Nephron (organoid): Measurements from ENCODE around the gene MRNIP.

ENCODE experiments used
- H3K27ac Mint-ChIP-seq, 3 experiments: 2 replicates each; pipeline ENCODE4 v1.8.0; 2020; ENCODE audit warnings: mixed read lengths in 3 of 3, mild to moderate bottlenecking in 2 of 3, moderate library complexity in 1 of 3
- H3K27me3 Mint-ChIP-seq: 2 replicates; pipeline ENCODE4 v1.8.0; 2021; ENCODE audit warnings: low read depth, mild to moderate bottlenecking, moderate library complexity, mixed read lengths
- H3K36me3 Mint-ChIP-seq: 2 replicates; pipeline ENCODE4 v1.8.0; 2020; ENCODE audit warnings: low read depth, mixed read lengths
- H3K4me1 Mint-ChIP-seq: 2 replicates; pipeline ENCODE4 v1.8.0; 2020; ENCODE audit warnings: mixed read lengths
- H3K4me3 Mint-ChIP-seq, 3 experiments: 2 replicates each; pipeline ENCODE4 v1.8.0; 2020; ENCODE audit warnings: mild to moderate bottlenecking in 3 of 3, mixed read lengths in 3 of 3, moderate library complexity in 2 of 3
- H3K9me3 Mint-ChIP-seq: 2 replicates; pipeline ENCODE4 v1.8.0; 2020; ENCODE audit warnings: mixed read lengths
- TF ChIP-seq, protein P1 (sequence below), 3 experiments: fragments of 200-600 bp; sonication (generic); IDR thresholded peaks; one replicate each; pipeline ENCODE4 v1.5.0; 2021; ENCODE audit warnings: antibody characterized with exemption in 3 of 3; ENCODE audit not compliant: unreplicated experiment in 3 of 3

Gene MRNIP

DNA sequence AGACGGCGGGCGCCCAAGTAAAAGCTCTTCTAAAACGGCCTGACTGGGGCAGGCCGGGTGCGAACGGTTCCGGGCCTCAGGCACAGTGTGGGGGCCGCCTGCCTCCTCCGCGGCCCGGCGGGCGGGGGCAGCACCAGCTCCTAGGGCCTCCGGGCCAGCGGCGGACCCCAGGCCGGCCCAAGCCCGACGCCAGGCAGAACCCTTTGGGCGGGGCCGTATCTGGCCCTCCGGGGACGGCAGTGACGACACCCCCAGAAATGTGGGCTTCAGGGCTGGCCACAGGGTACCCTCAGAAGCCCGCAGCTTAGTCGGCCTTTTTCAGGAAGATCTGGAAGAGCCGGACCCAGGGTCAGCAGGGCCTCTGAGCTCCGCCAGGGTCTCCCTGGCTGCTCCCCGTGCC lies 60.9 kb downstream of the MRNIP start:
- H3K9me3 Mint-ChIP-seq, result no peaks in the 10 kb centered on the region
- H3K27ac Mint-ChIP-seq, result no peak overlapping the region
- H3K4me3 Mint-ChIP-seq, result peak overlapping the region; percentile 45 to 53 (median 51)
- H3K36me3 Mint-ChIP-seq, result peaks cover 26% of the 10 kb centered on the region
- peaks cover 13% of the 10 kb centered on the region for H3K4me1 Mint-ChIP-seq
- TF ChIP-seq, protein P1, sequence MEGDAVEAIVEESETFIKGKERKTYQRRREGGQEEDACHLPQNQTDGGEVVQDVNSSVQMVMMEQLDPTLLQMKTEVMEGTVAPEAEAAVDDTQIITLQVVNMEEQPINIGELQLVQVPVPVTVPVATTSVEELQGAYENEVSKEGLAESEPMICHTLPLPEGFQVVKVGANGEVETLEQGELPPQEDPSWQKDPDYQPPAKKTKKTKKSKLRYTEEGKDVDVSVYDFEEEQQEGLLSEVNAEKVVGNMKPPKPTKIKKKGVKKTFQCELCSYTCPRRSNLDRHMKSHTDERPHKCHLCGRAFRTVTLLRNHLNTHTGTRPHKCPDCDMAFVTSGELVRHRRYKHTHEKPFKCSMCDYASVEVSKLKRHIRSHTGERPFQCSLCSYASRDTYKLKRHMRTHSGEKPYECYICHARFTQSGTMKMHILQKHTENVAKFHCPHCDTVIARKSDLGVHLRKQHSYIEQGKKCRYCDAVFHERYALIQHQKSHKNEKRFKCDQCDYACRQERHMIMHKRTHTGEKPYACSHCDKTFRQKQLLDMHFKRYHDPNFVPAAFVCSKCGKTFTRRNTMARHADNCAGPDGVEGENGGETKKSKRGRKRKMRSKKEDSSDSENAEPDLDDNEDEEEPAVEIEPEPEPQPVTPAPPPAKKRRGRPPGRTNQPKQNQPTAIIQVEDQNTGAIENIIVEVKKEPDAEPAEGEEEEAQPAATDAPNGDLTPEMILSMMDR (IDR thresholded peaks at IDR 0.05; ENCODE audit: unreplicated experiment in 3 of 3), result no peak
- H3K27me3 Mint-ChIP-seq, result peaks cover 10% of the 10 kb centered on the region

DNA sequence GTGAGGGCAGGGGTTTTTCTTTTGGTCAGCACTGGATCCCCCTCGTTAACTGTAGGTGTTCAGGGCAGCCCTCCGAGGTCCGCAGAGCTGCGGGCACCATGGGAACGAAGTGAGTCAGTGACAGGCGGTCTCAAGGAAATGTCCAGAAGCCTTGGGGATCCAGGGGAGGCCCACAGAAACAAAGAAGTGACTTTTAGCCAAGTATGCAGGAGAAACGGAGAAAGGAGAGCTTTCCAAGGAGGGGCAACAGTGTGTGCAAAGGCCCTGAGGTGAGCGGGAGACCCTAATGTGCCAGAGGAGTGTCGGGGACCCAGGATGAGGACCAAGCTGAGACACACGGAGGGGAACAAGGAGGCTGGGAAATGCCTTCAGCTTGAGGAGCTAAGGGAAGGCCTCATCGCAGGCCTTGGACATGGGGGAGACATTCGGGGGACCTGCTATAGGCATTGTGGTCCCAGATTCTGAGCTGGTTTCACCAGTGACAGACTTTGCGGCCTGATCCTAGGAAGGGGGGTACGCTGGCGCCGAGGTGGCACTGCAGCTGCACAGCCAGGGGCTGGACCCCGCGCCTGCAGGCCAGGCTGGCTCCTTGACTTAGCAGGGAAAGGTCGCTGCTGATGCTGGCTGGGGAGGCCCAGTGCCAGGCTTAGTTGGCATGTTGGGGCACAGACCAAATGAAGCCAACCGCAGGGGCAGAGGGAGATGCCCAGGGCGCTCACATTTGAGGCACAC lies 61.6 kb downstream of the MRNIP start:
- TF ChIP-seq, protein P1 (IDR thresholded peaks at IDR 0.05; ENCODE audit: unreplicated experiment in 3 of 3), result no peak
- H3K4me3 Mint-ChIP-seq, result peak overlapping the region; percentile 68 to 78 (median 76)
- H3K27ac Mint-ChIP-seq, result peak overlapping the region in 1 of 3 experiments; percentile 63

DNA sequence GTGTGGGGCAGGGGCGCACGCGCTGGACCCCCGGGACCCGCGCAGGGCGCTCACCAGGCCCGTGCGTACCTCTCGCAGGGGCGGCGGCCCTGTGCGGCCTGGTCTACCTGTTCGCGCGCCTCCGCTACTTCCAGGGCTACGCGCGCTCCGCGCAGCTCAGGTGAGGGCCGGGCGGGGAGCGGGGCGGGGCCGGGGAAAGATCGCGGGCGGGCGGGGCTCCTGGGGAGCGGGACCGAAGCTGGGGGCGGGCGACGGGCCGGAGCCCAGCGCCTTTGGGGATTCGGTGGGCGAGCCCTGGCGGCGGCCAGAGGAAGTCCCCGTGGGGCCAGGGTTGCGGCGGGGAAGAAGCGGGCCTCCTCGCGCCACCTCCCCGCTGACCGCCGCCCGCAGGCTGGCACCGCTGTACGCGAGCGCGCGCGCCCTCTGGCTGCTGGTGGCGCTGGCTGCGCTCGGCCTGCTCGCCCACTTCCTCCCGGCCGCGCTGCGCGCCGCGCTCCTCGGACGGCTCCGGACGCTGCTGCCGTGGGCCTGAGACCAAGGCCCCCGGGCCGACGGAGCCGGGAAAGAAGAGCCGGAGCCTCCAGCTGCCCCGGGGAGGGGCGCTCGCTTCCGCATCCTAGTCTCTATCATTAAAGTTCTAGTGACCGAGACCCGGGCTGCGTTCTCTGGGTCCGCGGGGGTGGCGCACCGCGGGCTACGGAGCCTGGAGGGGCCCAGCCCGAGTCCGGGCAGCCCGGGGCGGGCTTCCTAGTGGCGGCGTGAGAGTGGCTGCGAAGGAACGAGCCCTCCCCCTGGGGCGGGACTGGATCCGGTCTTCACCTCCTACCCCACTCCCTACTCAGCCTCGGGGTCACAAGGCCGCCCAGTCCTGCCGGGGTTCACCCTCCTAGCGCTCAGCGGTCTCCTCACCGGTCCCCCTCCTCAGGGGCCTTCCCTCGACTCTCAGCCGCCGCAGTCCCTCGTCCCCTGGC lies 62.5 kb downstream of the MRNIP start:
- Mint-ChIP-seq H3K27me3 (peaks cover 10% of the 10 kb centered on the region), H3K36me3 (peaks cover 18% of the 10 kb centered on the region), H3K9me3 (no peaks in the 10 kb centered on the region), H3K4me1 (peaks cover 8% of the 10 kb centered on the region), H3K27ac (peak overlapping the region in 1 of 3 experiments; percentile 63), H3K4me3 (peak overlapping the region; percentile 68 to 78 (median 76))
- TF ChIP-seq, protein P1 (IDR thresholded peaks at IDR 0.05; ENCODE audit: unreplicated experiment in 3 of 3), result peak; percentile 64 to 82 (median 69)

More for the DNA sequence above, 61.6 kb downstream of the MRNIP start:
- H3K36me3 Mint-ChIP-seq, result peaks cover 23% of the 10 kb centered on the region
- H3K9me3 Mint-ChIP-seq, result no peaks in the 10 kb centered on the region
- H3K27me3 Mint-ChIP-seq, result peaks cover 10% of the 10 kb centered on the region
- H3K4me1 Mint-ChIP-seq, result peaks cover 11% of the 10 kb centered on the region

DNA sequence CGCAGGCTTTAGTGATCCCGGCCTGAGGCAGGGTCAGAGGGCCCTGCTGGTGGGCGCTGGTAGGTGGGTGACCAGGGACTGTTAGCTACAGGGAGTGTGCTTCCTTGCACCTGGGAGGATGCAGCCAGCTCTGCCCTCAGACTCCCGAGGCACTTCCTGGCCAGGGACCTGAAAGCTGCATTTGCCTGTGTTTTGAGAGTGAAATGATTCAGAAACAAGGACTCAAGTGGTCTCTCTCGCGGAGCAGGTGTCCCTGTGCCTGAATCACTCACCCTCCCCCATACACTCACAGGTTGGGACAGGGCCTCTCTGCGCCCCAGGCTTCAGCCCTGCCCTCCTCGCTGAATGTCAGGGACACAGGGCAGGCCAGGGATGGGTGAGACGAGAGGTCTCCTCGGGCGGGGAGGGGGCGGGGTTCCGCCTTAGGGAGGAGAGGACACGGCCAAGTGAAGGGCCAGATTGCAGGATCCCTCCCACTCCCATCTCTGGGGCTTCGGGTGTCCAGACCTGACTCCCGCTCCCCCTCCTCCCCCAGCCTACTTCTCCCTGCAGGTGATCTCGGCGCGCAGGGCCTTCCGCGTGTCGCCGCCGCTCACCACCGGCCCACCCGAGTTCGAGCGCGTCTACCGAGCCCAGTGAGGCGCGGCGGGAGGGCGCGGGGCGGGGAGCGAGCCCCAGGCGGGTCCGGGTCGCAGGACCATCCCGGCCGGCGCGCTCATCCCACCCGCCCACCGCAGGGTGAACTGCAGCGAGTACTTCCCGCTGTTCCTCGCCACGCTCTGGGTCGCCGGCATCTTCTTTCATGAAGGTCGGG lies 63.4 kb downstream of the MRNIP start:
- Mint-ChIP-seq H3K4me3 (peak overlapping the region; percentile 69 to 76 (median 71)), H3K27ac (peak overlapping the region in 1 of 3 experiments; percentile 13), H3K27me3 (peaks cover 10% of the 10 kb centered on the region), H3K36me3 (peaks cover 18% of the 10 kb centered on the region), H3K4me1 (peaks cover 8% of the 10 kb centered on the region), H3K9me3 (no peaks in the 10 kb centered on the region)
- TF ChIP-seq, protein P1 (IDR thresholded peaks at IDR 0.05; ENCODE audit: unreplicated experiment in 3 of 3), result no peak

DNA sequence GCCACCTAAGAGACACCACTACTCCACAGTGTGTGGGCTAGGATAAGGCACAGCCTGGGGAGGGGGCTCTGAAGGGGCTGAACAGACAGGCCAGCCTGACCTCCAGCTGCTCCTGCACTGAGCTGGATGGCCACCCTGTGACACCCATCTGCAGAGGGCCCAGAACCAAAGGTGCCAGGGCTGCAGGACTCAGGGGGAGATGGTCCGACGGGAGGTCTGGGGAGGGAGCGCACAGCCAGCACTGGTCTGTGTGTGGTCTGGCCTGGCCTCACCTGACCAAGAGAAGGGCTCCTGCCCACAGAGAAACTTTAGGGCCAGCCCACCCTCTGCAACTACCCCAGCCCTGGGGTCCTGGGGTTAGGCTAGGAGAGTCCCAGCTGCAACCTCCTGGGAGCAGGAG lies 64.0 kb downstream of the MRNIP start:
- Mint-ChIP-seq H3K27ac (no peak overlapping the region), H3K36me3 (peaks cover 16% of the 10 kb centered on the region), H3K27me3 (peaks cover 10% of the 10 kb centered on the region), H3K4me3 (peak overlapping the region; percentile 69 to 76 (median 71)), H3K4me1 (peaks cover 8% of the 10 kb centered on the region), H3K9me3 (no peaks in the 10 kb centered on the region)
- TF ChIP-seq, protein P1 (IDR thresholded peaks at IDR 0.05; ENCODE audit: unreplicated experiment in 3 of 3), result no peak
